ENCODE measurements around the gene CDH8.

- no peak for TF ChIP-seq CTCF (IDR thresholded peaks at IDR 0.05; ENCODE audit: low read depth, low read length, poor library complexity, severe bottlenecking)
- TF ChIP-seq EZH2phosphoT487 (IDR thresholded peaks at IDR 0.05; ENCODE audit: borderline replicate concordance, low read length): no peak
Measured at GRCh38 chr16:61617219-61617783, 418.9 kb downstream of the CDH8 start.

Measured in DOHH2 (cell line).